ENCODE data around the gene SPAG4.

The SPAG4 gene

DNA sequence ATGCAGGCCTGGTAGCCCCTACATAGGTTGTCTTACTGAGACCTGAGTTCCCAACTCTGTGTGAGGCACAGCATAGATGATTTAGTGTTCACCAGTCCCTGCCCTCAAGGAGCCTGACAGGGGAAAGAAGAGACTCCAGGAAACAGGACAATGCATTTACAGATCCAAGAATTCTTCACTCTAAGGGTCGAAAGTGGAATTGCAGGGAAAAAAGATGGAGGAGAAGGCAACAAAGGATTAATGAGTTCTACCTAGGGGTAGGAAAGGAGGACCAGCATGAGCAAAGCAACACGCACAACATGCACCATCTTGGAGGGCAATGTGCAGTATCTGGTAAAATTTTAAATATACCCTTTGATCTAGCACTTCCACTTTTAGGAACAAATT is 5.9 kb downstream of the SPAG4 start:
- DNase-seq (ENCODE audit: low read depth) = peak; percentile 37

DNA sequence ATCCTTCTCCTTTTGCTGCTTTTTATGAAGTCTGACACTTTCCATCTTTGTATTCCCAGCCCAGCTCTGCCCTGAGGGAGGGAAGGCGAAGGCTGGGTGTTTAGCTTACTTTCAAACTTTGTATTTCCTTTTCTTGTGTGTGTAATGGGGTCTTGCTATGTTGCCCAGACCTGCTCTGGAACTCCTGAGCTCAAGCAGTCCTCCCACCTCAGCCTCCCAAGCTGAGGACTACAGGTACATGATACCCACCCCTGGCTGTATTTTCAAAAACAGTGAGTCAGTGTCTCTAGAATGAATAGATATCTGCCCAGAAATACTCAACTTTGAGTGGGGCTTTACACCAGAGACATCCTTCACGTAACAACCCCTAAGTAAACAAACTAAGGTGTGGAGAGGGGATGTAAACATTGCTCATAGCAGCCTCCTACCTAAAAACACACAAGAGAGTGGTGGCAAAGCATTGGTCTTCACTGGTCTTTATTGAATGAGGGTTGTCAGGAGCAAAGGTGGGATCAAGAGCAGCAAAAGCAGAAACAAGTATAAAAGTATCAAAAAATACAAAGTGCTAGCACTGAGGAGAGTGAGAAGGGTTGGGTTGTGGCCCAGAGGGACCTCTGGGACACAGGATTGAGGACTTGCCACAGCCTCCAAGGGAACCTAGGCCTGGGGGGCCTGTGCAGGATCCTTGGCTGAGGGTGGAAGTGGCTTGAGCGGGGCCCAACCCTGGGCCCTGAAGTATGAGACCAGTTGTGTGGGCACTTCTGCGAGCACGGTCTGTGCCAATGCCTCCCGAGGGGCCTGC is 10.2 kb downstream of the SPAG4 start:
- no peak for DNase-seq (ENCODE audit: low read depth)

DNA sequence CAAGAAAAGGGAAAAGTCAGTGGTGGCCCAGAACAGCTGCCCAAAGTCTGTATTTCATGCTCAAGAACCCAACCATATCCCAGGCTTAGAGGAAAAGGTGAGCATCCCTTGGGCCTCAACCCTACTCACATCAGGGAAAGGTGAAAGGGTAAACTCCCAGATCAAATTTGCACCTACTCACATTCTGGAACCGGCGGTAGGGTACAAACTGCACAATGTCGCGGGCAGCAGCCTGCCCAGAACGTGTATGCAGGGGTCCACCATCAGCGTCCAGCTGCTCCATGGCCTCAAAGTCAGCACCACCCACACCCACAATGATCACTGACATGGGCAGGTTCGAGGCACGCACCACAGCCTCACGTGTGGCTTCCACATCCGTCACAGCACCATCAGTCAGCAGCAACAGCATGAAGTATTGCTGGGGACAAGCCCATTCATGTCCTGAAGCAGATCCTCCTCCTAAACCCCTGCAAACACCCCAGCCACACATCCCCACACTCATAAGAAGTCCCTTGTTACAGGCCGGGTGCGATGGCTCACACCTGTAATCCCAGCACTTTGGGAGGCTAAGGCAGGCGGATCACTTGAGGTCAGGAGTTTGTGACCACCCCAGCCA is 10.9 kb downstream of the SPAG4 start:
- no peak for DNase-seq (ENCODE audit: low read depth)

DNA sequence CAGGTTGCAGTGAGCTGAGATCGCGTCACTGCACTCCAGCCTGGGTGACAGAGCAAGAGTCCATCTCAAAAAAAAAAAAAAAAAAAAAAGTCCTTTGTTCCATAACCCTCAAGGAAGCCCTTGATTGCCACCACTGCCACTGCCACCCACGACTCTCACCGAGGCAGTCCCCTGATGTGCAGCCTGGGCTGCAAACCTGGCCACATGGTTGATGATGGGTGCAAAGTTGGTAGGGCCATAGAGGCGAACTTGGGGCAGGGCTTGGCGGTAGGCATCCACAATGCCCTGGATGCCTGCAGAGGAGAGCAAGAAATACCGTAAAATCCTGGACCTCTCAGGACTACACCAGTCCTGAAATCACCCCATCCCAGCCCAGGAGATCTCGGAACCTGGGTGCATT is 11.5 kb downstream of the SPAG4 start:
- DNase-seq (ENCODE audit: low read depth) = no peak

DNA sequence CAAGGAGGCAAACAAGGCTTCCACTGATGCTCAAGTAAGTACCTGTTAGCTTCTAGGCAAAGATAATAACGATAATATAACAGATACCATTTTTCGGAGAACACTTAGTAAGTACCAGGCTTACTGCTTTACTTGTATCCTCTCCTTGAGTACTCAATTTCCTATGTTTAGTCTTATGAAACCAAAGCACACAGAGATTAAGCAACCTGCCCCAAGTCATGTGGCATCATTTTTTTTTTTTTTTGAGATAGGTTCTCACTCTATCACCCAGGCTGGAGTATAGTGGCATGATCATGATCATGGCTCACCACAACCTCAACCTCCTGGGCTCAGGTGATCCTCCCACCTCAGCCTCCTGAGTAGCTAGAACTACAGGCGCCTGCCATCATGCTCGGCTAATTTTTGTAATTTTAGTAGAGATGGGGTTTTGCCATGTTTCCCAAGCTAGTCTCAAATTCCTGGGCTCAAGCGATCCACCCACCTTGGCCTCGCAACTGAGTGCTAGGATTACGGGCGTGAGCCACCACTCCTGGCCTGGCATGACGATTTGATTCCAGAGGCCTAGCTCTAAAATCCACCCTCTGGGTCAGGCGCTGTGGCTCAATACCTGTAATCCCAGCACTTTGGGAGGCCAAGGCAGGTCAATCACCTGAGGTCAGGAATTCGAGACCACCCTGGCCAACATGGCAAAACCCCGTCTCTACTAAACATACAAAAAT is 14.0 kb downstream of the SPAG4 start:
- no peak for DNase-seq (ENCODE audit: low read depth)

DNA sequence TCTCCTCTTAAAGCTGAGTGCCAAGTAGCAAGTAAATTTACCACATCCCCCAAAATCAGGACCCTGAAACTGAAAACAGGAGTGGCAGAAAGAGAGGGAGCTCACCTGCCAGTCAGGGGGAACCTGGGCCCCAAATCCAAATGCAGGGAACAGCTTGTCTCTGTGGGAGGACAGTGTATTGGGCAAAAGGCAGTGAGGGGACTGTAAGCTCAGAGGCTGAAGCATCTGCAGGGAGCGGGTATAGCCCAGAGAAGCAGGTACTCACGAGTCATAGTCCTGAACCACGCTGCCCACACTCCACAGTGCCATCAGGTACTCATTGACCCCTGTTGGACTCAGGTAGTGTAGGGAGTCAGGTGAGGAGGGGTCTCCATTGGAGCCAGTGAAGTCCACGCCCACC is 15.0 kb downstream of the SPAG4 start:
- no peak for DNase-seq (ENCODE audit: low read depth)

DNA sequence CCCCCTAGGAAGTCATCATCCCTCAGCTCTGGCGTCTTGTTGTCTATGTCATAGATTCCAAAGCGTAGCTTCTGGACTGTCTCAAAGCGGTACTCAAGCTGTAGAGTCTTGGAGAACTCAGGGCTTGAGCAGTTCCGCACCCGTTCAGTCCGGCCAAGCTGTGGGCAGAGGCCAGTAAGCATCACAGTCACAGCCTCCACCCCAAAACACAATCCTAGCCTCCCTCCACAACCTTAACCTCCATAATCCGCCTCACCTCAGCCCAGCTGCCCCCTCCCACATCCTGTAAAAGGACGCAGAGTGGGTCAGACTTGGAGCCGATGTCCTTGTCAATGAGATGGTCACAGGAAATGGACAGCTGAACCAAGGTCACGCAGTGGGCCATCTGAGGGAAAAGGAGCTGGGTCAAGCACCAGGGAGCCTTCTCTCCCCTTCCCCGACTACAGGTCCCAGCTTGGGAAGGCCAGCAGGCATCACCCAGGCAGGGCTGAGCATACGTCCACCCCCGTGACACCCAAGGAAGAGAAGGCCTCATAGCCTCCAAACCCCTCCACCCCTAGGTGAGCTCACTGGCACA is 17.0 kb downstream of the SPAG4 start:
- DNase-seq (ENCODE audit: low read depth) = no peak

DNA sequence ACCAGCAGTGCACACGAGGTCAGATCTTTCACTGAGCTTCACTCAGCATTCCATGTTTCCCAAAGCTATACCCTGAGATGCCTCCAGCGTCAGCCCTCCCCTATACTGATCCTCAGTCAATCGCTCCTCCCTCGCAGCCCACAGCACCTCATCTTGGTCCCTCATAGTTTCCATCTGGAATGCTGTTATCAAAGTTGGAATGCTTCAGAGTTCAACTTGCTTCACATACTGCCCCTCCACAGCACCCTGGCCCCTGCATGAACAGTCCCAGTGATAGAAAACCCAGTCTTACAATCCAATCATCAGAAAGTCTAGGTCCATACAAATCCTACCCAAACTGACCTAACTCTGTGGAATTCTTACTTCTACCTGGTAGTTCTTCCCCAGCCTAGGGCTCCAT is 20.0 kb downstream of the SPAG4 start:
- no peak for DNase-seq (ENCODE audit: low read depth)

DNA sequence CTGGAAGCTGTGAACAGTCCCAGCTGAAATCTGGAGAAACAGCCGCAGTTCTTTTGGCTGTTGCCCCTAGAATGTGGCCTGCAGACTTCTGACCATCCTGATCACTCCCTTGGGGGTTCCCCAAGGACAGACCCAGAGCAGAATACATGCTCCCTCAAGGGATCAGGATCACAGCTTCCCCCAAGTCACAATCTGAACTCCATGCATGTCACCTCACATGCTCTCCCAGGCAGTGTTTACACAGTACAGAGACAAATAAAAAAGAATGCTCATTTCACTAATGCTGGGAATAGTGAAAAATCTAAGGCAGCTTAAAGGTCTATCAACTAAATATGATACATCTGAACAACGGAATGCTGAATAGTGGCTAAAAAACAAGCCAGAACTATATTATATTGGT is 20.5 kb downstream of the SPAG4 start:
- DNase-seq (ENCODE audit: low read depth) = no peak

DNA sequence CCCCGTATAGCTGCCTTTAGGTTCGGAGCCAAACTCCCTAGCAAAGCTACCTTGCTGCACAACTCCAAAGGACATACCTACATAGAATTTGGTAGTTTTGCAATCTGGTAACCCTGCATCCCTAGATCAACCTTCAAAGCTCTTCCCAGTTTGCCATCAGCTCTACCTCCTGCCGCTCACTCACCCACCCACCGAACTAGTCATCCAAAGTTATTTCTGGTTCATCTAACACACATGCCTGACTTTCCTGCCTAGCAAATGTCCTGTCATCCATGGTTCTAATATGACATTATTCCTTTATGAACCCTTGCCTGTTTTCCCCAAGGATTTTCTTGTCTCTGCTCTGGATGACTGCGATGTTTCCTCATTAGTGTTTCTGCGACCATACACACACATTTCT is 21.6 kb downstream of the SPAG4 start:
- DNase-seq (ENCODE audit: low read depth) = no peak

DNA sequence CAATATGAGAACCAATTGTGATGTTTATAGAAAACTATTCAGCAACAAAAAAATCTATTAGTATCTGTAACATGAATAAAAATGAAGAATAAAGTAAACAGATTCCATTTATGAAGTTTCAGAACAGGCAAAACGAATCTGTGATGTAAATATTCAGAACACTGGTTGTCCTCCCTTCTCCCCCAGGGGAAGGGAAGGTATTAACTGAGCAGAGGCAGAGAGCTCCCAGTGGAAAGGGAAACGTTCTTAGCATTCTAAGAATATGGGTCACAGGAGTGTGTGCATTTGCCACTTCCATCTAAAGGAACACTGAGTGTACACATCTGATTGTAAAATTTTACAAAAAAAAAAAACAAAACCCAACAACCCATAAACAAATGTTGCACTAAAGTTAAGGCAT is 23.1 kb downstream of the SPAG4 start:
- DNase-seq (ENCODE audit: low read depth) = no peak

DNA sequence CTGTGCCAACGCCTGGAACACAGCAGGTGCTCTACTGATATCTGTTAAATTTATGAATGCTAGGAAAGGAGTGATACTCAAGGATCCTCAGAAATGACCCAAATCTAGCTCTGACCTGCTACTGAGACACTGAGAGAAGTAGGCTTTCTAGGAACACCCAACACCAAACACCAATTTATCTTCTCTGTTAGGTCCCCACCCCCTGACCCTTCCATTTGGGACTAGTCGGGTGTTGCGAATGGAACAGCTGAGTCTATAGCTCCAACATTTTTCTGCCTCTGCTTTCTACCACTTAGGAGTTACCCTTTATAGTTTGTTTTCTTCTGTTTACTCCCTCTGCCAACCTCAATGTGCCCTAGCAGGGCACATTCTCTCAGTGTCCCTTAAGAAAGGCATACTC is 25.1 kb downstream of the SPAG4 start:
- DNase-seq (ENCODE audit: low read depth) = no peak

DNA sequence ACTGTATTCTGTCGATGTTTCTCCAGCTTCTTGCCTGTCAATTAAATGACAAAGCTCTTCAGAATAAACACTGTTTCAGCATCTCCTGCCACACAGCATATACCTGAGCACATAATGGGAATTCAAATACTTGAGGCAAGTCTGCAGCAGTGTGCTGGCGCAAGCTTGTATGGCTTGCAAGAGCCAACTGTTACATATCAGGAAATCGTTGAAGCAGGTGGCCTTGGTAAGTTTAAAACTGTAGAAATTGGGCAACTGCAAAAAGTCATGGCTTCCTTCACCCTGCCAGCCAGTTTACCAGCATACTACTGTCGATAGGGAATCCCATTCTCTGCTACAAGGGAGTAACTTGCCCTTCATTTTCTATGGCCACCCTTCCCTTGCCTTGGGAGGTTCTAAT is 26.1 kb downstream of the SPAG4 start:
- no peak for DNase-seq (ENCODE audit: low read depth)

DNA sequence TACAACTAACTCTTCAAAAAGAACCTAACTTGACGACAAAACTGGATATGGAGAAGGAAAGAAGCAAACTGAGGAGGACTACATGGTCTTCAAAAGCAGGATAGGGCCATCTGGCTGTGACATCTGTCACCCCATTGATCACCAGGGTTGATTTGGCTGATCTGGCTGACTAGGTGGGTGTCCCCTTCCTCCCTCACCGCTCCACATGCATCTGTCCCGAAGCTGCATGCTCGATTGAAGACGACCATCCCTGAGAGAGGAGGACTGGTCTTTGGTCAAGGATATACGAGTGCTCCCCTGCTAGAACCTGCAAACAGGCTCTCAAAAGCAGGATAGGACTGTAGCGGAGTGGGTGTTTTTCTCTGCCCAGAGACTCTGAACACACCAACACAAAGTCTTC is 27.4 kb downstream of the SPAG4 start:
- no peak for DNase-seq (ENCODE audit: low read depth)

DNA sequence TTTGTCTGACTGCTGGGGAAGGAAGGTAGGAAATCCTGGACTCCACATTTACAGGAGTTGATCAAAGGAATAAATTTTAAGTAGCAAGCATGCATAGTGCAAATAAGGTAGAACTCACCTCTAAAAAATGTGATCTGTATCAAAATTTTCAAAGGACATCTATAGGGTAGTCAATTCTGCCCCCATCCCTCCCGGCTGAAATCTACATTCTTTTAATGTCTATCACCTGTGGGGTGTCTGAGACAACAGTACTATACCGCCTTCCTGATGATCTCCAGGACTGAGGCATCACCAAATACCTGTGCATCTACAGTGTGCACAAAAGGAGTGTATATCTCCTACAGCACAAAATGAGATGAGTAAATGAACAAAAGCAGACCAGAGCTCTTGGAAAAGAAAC is 29.2 kb downstream of the SPAG4 start:
- DNase-seq (ENCODE audit: low read depth) = no peak

DNA sequence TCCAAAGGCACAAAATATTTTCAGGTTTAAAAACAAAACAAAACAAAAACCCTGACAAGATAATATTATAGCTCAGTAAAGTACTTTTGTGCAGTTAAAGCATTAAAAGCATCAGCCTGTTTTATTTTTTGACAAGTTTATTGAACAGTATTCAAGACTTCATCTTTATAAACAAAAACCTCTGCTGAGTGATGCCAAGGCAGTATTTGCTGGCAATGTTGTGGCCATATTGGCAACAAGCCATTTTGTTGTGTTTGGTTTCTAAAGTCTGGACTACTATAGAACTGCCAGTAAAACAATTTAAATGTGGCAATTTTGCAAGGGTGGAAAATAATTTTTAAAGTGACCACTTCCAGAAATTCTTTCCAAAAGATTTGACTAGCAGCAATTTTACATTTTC is 33.2 kb downstream of the SPAG4 start:
- DNase-seq (ENCODE audit: low read depth) = peak; percentile 17

DNA sequence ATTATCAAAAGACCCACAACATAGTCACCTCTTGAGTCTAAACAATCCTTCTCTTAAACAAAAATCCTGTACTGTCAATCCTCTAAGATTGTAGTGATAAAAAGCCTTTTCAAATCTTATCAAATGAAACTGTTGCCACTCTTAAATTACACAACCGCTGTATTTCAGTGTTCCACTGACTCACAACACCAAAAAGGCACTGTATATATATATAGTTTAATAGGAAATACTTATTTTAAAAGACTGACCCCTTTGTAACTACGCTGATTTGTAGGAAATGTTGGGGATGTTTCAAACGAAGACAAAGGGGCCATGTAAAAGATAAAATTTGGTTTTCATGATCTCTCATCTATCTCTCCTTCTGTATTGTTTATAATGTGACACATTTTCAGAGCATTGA is 35.0 kb downstream of the SPAG4 start:
- DNase-seq (ENCODE audit: low read depth) = no peak

DNA sequence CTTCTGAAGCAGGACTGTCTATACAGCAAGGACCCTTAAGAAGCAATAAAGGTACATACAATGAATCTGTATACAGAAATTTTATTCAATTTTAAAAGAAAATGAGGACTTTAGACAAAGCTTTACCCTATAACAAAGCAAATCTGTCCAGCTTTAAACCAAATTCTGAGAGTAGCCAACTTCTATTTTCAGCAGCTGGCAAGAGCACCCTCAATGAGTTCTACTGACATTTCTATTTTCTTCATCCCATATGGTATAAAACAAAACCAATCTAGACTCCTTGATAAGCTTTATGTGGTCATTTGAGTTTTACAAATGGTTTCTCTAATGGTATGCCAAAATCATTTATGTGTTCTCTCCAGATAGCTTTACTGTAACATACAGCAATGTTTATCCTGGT is 36.3 kb downstream of the SPAG4 start:
- DNase-seq (ENCODE audit: low read depth) = no peak

DNA sequence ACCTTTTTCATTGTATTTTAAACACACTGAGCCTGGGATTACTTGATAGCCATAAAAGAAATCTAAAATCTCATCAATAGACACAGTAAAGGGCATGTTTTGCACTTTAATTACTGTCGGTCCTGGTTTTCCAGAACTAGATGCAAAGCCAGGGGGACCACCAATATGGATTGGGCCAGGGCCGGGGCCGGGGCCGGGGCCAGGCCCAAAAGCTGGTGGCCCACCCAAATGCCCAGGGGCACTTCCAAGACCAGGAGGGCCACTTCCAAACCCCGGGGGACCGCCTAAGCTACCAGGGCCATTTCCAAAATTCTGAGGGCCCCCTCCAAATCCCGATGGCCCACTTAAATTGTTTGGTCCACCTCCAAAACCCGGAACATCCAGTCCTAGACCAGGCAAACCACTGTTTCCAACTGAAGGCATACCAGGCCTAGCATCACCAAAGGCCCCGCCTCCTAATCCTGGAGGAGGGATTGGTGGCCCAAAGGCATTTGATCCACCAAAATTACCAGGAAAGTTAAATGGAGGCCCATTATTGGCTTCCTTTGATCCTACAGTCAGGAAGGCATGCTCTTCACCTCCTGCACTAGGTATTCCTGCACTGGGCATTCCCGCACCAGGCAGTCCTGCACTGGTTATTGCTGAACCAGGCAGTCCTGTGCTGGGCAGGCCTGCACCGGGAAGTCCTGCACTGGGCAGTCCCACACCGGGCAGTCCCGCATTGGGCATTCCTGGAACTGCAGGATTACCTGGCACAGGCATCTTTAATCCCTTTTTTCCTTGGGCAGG is 37.2 kb downstream of the SPAG4 start:
- no peak for DNase-seq (ENCODE audit: low read depth)

DNA sequence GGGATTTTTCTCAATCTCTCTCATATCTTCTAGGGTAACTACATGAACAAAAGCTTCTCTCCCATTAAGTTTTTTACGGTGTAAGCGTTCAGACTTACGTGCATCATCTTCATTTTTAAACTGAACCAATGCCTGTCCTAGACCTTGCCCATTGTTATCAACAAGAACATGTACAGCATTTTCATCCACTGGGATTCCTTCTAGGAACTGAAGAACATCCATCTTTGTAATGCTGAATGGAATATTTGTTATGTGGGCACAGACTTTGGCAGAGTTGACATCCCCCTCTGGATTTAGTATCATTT is 37.8 kb downstream of the SPAG4 start:
- no peak for DNase-seq (ENCODE audit: low read depth)

DNA sequence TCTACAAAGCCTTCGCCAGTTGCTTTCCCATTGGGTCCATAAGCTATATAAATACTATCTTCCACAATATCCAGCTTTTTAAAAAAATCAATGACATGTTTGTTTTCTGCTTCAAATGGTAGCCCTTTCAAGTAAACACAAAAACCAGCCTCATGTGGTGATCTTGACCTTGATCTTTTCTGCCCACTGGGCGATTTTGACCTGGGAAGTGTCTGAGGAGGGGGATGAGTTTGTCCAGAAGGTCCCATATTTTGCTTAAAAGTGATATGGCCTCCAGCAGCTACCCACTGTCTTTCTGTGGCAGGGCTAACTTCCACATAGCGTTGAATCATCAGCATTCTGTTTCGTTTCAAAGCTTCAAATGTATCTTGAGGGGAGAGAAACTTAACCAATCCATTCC is 38.3 kb downstream of the SPAG4 start:
- DNase-seq (ENCODE audit: low read depth) = no peak

DNA sequence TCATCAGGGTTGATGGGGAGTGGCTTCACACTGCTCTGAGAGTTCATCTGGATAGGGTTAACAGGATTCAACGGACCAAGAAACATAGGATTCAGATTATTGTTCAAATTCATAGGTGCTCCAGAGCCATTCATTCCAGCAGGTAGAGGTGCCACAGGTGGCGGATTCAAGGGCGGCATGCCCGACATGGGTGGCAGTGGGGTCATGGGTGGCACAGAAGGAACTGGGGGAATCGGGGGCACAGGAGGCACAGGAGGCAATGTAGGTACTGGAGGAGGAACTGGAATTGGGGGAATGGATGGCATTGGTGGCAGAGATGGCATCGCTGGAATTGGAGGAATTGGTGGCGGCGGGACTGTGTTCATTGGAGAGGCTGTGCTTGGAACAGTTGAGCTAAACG is 38.8 kb downstream of the SPAG4 start:
- DNase-seq (ENCODE audit: low read depth) = no peak

DNA sequence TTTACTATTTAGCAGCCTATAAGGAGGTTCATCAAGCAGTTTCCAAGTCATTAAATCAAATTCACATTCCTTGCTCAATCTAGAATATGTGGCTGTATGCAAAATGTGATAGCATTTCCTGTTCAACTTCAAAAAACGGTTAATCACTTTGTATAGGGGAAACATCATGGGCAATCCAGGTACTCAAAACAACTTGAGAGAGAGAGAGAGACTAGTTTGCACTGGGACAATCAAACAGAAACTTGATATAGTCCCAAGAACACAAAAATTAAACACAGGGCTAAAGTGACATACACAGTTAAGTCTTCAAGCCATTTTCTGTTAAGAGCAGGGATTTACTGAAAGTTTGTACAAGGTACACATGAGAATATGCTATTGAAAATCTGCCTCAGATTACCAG is 41.6 kb downstream of the SPAG4 start:
- DNase-seq (ENCODE audit: low read depth) = no peak
